ENCODE results near the gene PARP2. TPM values are rescaled to one million over a fixed set of nuclear protein-coding genes. Genes with fewer than 3 reads are reported as not detected.
"Not testable (repeated sequence)": the region's sequence is repeated elsewhere in the genome, so short reads cannot be mapped to it uniquely, and the experiment has no call there.

PARP2 gene
- total RNA-seq: 14.1 TPM

DNA sequence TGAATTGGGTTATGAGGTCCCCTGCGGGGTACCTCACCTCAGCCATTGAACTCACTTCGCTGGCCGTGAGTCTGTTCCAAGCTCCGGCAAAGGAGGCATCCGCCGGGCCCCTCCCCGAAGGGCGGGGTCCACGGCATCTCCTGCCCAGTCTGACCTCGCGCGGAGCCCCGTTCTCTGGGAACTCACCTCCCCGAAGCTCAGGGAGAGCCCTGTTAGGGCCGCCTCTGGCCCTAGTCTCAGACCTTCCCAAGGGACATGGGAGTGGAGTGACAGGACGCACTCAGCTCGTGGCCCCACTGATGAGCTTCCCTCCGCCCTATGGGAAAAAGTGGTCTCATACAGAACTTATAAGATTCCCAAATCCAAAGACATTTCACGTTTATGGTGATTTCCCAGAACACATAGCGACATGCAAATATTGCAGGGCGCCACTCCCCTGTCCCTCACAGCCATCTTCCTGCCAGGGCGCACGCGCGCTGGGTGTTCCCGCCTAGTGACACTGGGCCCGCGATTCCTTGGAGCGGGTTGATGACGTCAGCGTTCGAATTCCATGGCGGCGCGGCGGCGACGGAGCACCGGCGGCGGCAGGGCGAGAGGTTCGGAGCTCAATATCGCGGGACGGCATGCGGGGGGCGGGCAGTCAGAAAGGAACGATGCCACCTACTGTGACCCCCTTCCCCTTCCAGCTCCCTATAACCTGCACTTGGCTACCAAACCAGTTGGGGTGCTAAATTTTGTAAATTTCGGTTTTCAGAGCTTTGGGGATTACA is at the start of gene PARP2:
PARP2 (plus strand) TSS at position 544 of the 770 bp plus-strand sequence; CDS start at position 551, 7 bp downstream.
- peak; percentile 98 for ATAC-seq

DNA sequence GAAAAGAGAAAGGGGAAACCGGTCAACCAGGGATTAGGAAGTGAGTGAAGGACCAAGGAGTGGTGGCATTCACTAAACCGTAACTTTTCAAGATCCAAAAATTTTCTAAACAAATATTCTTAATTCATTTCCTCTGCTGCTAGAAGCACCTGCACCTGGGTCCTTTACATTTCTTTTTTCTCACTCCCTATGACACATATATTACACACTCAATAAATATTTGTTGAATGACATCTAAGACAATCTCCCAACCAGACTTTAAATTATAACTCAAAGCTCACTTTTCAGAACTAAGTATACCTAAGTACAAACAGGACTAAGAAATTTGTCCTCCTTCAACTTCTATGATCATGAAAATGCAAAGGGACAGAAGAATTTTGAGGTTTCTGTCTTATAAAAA is 48.8 kb upstream of the PARP2 start:
- no peak for ATAC-seq

GRCh38 chr14:20295067-20295466 is 48.4 kb upstream of the PARP2 start:
- no peak for ATAC-seq

GRCh38 chr14:20302042-20302755 is 41.2 kb upstream of the PARP2 start:
- no peak for ATAC-seq

DNA sequence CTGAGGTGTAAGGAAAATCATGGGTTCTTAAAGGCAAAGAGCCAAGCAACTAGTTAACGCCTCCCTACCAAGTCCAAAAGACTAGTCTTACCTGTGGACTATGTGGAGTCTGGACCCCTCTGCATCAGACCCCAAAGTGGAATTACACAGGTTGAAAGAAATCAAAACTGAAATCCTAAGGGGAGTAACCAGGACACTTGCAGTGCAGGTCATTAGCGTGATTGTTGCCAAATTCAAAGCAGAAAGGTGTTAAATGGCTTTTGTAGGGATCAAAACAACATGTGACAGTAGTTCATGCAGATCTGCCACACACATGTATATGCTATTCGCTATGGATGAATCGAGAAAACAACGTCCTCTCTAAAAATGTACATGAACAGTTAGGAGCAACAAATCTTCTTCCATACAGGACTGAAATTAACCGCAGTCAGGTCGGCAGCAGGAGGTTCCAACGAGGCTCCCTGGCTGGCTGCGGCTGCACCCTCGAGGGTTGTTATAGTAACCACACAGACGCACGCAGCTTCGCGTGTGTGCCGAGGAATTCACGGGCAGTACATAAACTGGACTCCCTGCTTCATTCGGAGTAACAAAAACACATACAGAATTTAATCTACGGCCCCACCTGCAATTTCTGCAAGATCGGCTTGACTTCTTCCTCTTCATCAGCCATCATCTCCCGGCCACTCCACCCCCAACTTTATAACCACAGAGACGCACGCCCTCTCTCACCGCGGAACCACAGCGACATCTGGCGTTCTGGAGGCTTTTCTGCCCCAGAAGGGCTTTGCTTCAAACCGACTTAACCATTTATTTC is 38.0 kb upstream of the PARP2 start, which contains the start of gene TTC5:
TTC5 (minus strand) TSS at position 687 of the 814 bp plus-strand sequence; CDS start at position 673, 14 bp downstream.
- peak; percentile 96 for ATAC-seq

GRCh38 chr14:20306079-20306423 is 37.4 kb upstream of the PARP2 start:
- ATAC-seq: no peak

DNA sequence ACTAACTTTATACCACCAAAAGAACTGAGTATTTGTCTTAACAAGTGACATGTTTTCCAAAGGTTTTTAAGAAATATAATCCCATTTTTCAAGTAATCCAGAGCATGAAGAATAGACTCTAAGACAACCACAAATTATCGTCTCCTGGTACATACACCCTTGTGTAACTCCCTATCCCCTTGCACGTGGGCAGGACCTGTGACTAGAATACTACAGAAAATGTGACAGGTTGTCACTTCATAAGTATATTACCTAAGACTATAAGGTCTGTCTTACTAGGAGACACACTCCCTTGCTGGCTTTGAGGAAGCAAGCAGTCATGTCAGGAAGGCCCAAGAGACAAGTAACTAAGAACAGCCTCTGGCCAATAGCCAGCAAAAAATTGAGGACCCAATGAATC is 29.4 kb upstream of the PARP2 start:
- no peak for ATAC-seq

GRCh38 chr14:20317720-20318119 is 25.7 kb upstream of the PARP2 start:
- no peak for ATAC-seq

DNA sequence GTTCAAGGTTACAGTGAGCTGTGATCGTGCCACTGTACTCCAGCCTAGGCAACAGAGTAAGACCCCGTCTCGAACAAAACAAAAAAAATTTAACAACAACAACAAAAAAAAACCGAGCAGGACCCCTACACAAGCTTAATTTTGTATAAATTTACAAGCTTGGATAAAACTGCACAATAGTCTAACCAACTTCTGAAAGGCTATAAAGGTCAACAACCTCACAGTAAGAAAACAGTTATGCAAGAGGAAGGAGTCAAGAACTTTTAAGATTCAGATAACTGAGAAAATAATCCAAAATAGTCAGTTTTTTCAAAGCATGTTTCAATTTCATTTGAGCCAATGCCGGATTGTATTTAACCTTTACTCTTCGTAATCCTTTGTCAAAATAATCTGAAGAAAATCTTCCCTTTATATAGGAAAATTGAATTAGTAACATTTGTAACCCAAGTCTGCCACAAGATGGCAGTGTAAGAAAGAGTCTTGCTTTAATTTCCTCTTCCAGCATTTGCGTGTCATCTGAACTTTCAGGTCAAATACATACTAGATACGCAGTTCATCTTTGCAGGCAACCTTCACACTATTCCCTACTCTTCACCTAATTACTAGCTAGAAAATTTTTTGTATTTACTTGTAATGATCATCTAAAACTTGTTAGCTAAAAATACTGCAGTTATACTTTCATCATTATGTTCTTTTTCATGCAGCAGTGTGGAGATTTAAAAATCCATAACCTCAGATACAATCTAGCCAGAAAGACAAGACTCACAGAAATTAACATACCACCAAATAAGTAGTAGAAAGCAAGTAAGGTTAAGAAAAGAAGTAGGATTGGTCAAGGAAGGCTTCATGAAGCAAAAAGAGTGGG is 16.2 kb upstream of the PARP2 start:
- ATAC-seq: peak; percentile 57

- ATAC-seq: no peak
These were observed 14.7 kb upstream of the PARP2 start for GRCh38 chr14:20328705-20329104.

- ATAC-seq: no peak
These were observed 14.1 kb upstream of the PARP2 start for GRCh38 chr14:20329355-20329754.

GRCh38 chr14:20331053-20331613 is 12.3 kb upstream of the PARP2 start:
- ATAC-seq: no peak

GRCh38 chr14:20332431-20332787 is 11.0 kb upstream of the PARP2 start:
- ATAC-seq: no peak

GRCh38 chr14:20332788-20333493 is 10.5 kb upstream of the PARP2 start, which contains the start of gene CCNB1IP1:
Gene CCNB1IP1, minus strand, starts transcription at chr14:20333279. Its CDS starts 16,756 bp downstream, at chr14:20316523.
- peak; percentile 98 for ATAC-seq

GRCh38 chr14:20333494-20333841 is 10.0 kb upstream of the PARP2 start:
- ATAC-seq: no peak

DNA sequence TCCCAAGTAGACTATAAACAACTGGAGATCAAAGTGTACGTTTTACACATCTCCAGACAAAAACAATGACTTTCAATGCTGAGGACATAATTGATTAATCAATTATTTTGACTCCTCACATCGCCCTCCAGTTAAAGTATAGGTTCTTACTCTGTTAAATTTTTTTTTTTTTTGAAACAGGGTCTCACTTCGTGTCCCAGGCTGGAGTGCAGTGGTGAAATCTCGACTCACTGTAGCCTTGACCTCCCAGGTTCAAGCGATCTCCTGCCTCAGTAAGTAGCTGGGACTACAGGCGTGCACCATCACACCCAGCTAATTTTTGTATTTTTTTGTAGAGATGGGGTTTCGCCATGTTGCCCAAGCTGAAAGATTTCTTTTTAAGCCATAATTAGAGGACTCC is 9.4 kb upstream of the PARP2 start:
- no peak for ATAC-seq

DNA sequence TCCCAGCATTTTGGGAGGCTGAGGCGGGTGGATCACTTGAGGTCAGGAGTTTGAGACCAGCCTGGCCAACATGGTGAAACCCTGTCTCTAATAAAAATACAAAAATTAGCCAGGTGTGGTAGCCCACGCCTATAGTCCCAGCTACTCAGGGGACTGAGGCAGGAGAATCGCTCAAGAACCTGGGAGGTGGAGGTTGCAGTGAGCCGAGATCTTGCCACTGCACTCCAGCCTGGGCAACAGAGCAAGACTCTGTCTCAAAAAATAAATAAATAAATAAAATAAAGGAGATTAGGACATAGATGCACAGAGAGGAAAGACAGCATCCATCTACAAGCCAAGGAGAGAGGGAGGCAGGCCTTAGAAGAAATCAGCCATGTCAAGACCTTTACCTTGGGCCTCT is 2.4 kb upstream of the PARP2 start:
- not testable (repeated sequence) for ATAC-seq

DNA sequence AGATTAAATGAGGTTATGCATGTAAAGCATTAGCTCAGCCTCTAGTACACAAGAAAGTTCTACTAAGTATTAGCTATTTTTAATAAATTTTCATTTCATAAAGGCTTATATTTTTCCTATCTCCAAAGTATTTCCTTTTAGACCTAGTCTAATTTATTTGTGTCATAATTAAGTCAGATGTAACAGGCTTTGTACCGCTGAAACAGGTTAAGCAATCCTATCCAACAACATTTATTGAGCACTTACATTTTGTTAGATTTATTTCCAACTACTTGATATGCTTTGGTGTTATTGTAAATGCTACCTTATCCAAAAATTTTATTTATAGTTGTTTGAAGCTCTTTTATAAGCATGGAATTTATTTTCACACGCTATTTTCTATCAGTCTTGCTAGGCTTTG is 1.8 kb upstream of the PARP2 start:
- ATAC-seq: no peak

DNA sequence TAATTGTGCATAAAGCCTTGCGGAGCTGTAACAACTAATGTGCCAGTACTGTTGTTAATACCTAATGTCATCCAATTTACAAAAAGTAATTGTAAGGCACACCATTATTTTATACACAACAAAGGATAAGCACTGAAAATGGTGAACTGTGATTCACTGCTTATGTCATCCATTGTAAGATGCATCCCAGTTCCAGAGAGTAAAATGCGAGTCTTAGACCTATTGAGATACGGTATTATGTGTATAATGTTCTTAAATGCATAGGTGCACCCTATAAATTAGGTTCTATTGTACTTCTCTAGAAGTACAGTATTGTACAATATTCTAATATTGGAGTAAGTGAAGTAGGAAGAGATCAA is 406 bp downstream of the PARP2 start:
- ATAC-seq: peak; percentile 5

- no peak for ATAC-seq
These were observed 1.9 kb downstream of the PARP2 start for GRCh38 chr14:20345366-20345765.

- no peak for ATAC-seq
These were observed 3.3 kb downstream of the PARP2 start for GRCh38 chr14:20346713-20347112.
